WTC11 (cell line): ENCODE measurements around the gene C18orf32.

Experiments used
- ATF2 ChIP-seq: sonication (generic); formaldehyde crosslinking; IDR thresholded peaks from 2 replicates; pipeline ENCODE4 v1.8.1; 2022; ENCODE audit warnings: low read depth, missing genetic modification reagents, borderline replicate concordance
- CTCF ChIP-seq: fragments of 200-600 bp; IDR thresholded peaks from 2 replicates; pipeline ENCODE4 v1.8.0; 2022; ENCODE audit warnings: antibody characterized with exemption
- NR3C1 ChIP-seq: sonication (generic); formaldehyde crosslinking; conservative IDR thresholded peaks from 2 replicates; pipeline ENCODE4 v1.8.1; 2023; ENCODE audit warnings: low read depth, mild to moderate bottlenecking, missing genetic modification reagents
- USF2 ChIP-seq: sonication (generic); formaldehyde crosslinking; IDR thresholded peaks from 2 replicates; pipeline ENCODE4 v1.8.1; 2023; ENCODE audit warnings: mild to moderate bottlenecking, missing genetic modification reagents, moderate library complexity
- ZNF263 ChIP-seq: sonication (generic); formaldehyde crosslinking; IDR thresholded peaks from 2 replicates; pipeline ENCODE4 v1.8.1; 2022; ENCODE audit warnings: low read depth, mild to moderate bottlenecking, moderate library complexity, missing genetic modification reagents

GRCh38 chr18:49525981-49526380 is 38.9 kb upstream of the C18orf32 start:
- no peak for TF ChIP-seq CTCF
- no peak for TF ChIP-seq NR3C1
- no peak for TF ChIP-seq USF2 (CRISPR knock-in tag)
- no peak for TF ChIP-seq ZNF263
- no peak for TF ChIP-seq ATF2 (CRISPR knock-in tag)
